Measurements from ENCODE around the gene LRRC32.

DNA sequence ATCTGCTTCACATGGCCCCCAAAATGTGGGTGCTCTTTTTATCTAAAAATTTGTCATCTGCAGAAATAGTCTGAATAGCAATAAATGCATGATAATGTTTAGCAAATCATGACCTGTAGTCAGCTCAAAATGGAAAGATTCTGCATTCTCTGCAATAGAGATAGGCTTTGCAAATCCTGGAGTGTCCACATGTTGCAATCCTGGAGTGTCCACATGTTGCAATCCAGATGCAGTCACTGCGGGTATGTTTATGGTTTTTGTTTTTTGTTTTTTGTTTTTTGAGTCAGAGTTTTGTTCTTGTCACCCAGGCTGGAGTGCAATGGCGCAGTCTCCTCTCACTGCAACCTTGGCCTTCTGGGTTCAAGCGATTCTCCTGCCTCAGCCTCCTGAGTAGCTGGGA is 20.2 kb upstream of the LRRC32 start:
- TF ChIP-seq, protein P1, sequence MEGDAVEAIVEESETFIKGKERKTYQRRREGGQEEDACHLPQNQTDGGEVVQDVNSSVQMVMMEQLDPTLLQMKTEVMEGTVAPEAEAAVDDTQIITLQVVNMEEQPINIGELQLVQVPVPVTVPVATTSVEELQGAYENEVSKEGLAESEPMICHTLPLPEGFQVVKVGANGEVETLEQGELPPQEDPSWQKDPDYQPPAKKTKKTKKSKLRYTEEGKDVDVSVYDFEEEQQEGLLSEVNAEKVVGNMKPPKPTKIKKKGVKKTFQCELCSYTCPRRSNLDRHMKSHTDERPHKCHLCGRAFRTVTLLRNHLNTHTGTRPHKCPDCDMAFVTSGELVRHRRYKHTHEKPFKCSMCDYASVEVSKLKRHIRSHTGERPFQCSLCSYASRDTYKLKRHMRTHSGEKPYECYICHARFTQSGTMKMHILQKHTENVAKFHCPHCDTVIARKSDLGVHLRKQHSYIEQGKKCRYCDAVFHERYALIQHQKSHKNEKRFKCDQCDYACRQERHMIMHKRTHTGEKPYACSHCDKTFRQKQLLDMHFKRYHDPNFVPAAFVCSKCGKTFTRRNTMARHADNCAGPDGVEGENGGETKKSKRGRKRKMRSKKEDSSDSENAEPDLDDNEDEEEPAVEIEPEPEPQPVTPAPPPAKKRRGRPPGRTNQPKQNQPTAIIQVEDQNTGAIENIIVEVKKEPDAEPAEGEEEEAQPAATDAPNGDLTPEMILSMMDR (IDR thresholded peaks at IDR 0.05) = no peak
- no peak for TF ChIP-seq POLR2A (IDR thresholded peaks at IDR 0.05)

All from vagina (tissue), 2 donors.